SK-N-SH (cell line): ENCODE results near the gene DYNC1H1. TPM values are rescaled to one million over a fixed set of nuclear protein-coding genes. Genes with fewer than 3 reads are reported as not detected.

Experiments used
- CTCF ChIA-PET: fragments of 300-600, 350-600 bp; formaldehyde crosslinking; extraction: SDS; loops from one replicate; lab custom pipeline; 2021; lab: Yijun Ruan, JAX
- POLR2A ChIA-PET: fragments of 350-600 bp; sonication (Branson Sonifier 250); formaldehyde crosslinking; extraction: SDS; loops from one replicate; lab custom pipeline; 2020; ENCODE audit warnings: antibody characterized with exemption, inconsistent platforms; lab: Yijun Ruan, JAX
- DNase-seq: peaks from one replicate; pipeline ENCODE4 v3.0.0; 2012
- H2AFZ ChIP-seq: fragments of 200-600 bp; sonication (generic); 2 replicates; pipeline ENCODE4 v1.8.1; 2016; ENCODE audit warnings: antibody characterized with exemption, mild to moderate bottlenecking, low read depth
- H3F3A ChIP-seq: fragments of 200-600 bp; sonication (generic); replicated peaks from 2 replicates; pipeline ENCODE3; 2016; ENCODE audit warnings: antibody characterized with exemption, mild to moderate bottlenecking; ENCODE audit not compliant: insufficient read depth
- H3K27ac ChIP-seq, 2 experiments: fragments of 200-500 bp in 1 of 2; fragments of 200-600 bp in 1 of 2; sonication (Bioruptor generic) in 1 of 2; sonication (generic), shearing (Covaris generic) in 1 of 2; 2 replicates each; pipeline versions ENCODE4 v1.5.1 to v1.6.1; 2014 to 2016; ENCODE audit warnings: low read depth in 2 of 2, inconsistent platforms in 1 of 2, low read length in 1 of 2, mild to moderate bottlenecking in 1 of 2, mixed read lengths in 1 of 2
- H3K27me3 ChIP-seq: fragments of 200-600 bp; sonication (generic), shearing (Covaris generic); 2 replicates; pipeline ENCODE4 v1.6.1; 2016; ENCODE audit warnings: mixed run types; ENCODE audit not compliant: insufficient read depth
- H3K36me3 ChIP-seq, 2 experiments: fragments of 200-500 bp in 1 of 2; fragments of 200-600 bp in 1 of 2; sonication (Bioruptor generic) in 1 of 2; sonication (generic) in 1 of 2; replicated peaks in 1 of 2; 2 replicates each; pipeline versions ENCODE3 to v1.5.1; 2014 to 2016; ENCODE audit warnings: low read length in 1 of 2, mild to moderate bottlenecking in 1 of 2; ENCODE audit not compliant: insufficient read depth in 2 of 2, control insufficient read depth in 1 of 2
- H3K4me1 ChIP-seq, 2 experiments: fragments of 200-500 bp in 1 of 2; fragments of 200-600 bp in 1 of 2; sonication (Bioruptor generic) in 1 of 2; sonication (generic), shearing (Covaris generic) in 1 of 2; 2 replicates each; pipeline versions ENCODE4 v1.5.1 to v1.6.1; 2014 to 2016; ENCODE audit warnings: low read depth in 1 of 2, low read length in 1 of 2, mixed run types in 1 of 2; ENCODE audit not compliant: insufficient read depth in 2 of 2, control insufficient read depth in 1 of 2
- H3K4me2 ChIP-seq: fragments of 200-600 bp; sonication (generic), shearing (Covaris generic); 2 replicates; pipeline ENCODE4 v1.6.1; 2017; ENCODE audit warnings: mixed run types
- H3K4me3 ChIP-seq, 2 experiments: fragments of 200-500 bp in 1 of 2; fragments of 200-600 bp in 1 of 2; sonication (Bioruptor generic) in 1 of 2; sonication (generic), shearing (Covaris generic) in 1 of 2; 2 replicates each; pipeline versions ENCODE4 v1.5.1 to v1.8.1; 2014 to 2016; ENCODE audit warnings: low read depth in 2 of 2, inconsistent platforms in 1 of 2, low read length in 1 of 2, mild to moderate bottlenecking in 1 of 2, mixed read lengths in 1 of 2, moderate library complexity in 1 of 2
- H3K79me2 ChIP-seq: fragments of 200-600 bp; sonication (generic); 2 replicates; pipeline ENCODE4 v1.8.1; 2017; ENCODE audit warnings: mild to moderate bottlenecking; ENCODE audit not compliant: insufficient read depth
- H3K9ac ChIP-seq: fragments of 200-600 bp; sonication (generic); 2 replicates; pipeline ENCODE4 v1.6.1; 2017; ENCODE audit warnings: mixed run types
- H3K9me2 ChIP-seq: fragments of 200-600 bp; sonication (generic); 2 replicates; pipeline ENCODE4 v1.6.1; 2017; ENCODE audit warnings: mixed run types
- H3K9me3 ChIP-seq: fragments of 200-600 bp; sonication (generic); 2 replicates; pipeline ENCODE4 v1.6.1; 2017; ENCODE audit warnings: mixed run types, mild to moderate bottlenecking, moderate library complexity
- H4K20me1 ChIP-seq: fragments of 200-600 bp; sonication (generic); 2 replicates; pipeline ENCODE4 v1.6.1; 2017; ENCODE audit warnings: mild to moderate bottlenecking, mixed run types; ENCODE audit not compliant: insufficient read depth
- CHD2 ChIP-seq: fragments of 150-350 bp; IDR thresholded peaks from 2 replicates; pipeline ENCODE4 v1.6.1; 2018; ENCODE audit warnings: low read length; ENCODE audit not compliant: partially characterized antibody
- ELF1 ChIP-seq: IDR thresholded peaks from 2 replicates; pipeline ENCODE4 v1.4.0; 2012
- EP300 ChIP-seq, 2 experiments: IDR thresholded peaks; 2 replicates each; pipeline versions ENCODE4 v1.4.0 to v1.6.1; 2012; ENCODE audit warnings: borderline replicate concordance in 1 of 2, low read depth in 1 of 2, low read length in 1 of 2
- FOXJ3 ChIP-seq: sonication (generic); formaldehyde crosslinking; IDR thresholded peaks from 2 replicates; pipeline ENCODE4 v1.5.1; 2020; ENCODE audit warnings: mild to moderate bottlenecking, missing genetic modification reagents
- GABPA ChIP-seq: IDR thresholded peaks from 2 replicates; pipeline ENCODE4 v1.4.0; 2012; ENCODE audit warnings: low read depth, mild to moderate bottlenecking
- GATA2 ChIP-seq: sonication (generic); formaldehyde crosslinking; IDR thresholded peaks from 2 replicates; pipeline ENCODE4 v1.5.0; 2020; ENCODE audit warnings: mild to moderate bottlenecking, missing genetic modification reagents
- IRF3 ChIP-seq: fragments of 150-350 bp; IDR thresholded peaks from 2 replicates; pipeline ENCODE4 v1.6.1; 2016; ENCODE audit warnings: mild to moderate bottlenecking, low read depth, low read length
- JUND ChIP-seq: IDR thresholded peaks from 2 replicates; pipeline ENCODE4 v1.4.0; 2012
- MXI1 ChIP-seq: IDR thresholded peaks from 2 replicates; pipeline ENCODE4 v1.6.1; 2012; ENCODE audit warnings: mild to moderate bottlenecking, low read depth, low read length, improper control_type of control experiment
- POLR2AphosphoS5 ChIP-seq: IDR thresholded peaks from 2 replicates; pipeline ENCODE4 v1.6.1; 2012; ENCODE audit warnings: low read depth, low read length
- RCOR1 ChIP-seq: fragments of 150-350 bp; IDR thresholded peaks from 2 replicates; pipeline ENCODE4 v1.6.1; 2017; ENCODE audit warnings: antibody characterized with exemption, low read length
- SIN3A ChIP-seq: IDR thresholded peaks from 2 replicates; pipeline ENCODE4 v1.6.1; 2012; ENCODE audit warnings: low read depth, mild to moderate bottlenecking, low read length, moderate library complexity, borderline replicate concordance
- SMC3 ChIP-seq: IDR thresholded peaks from 2 replicates; pipeline ENCODE4 v1.6.1; 2012; ENCODE audit warnings: low read depth, low read length, improper control_type of control experiment
- TAF1 ChIP-seq: IDR thresholded peaks from 2 replicates; pipeline ENCODE4 v1.6.1; 2012; ENCODE audit warnings: low read depth, mild to moderate bottlenecking, low read length, moderate library complexity, borderline replicate concordance
- TCF12 ChIP-seq: IDR thresholded peaks from 2 replicates; pipeline ENCODE4 v1.4.0; 2012
- USF2 ChIP-seq: fragments of 150-350 bp; IDR thresholded peaks from 2 replicates; pipeline ENCODE4 v1.6.1; 2017; ENCODE audit warnings: antibody characterized with exemption, low read length, low read depth, borderline replicate concordance
- YY1 ChIP-seq: IDR thresholded peaks from 2 replicates; pipeline ENCODE4 v1.4.0; 2012; ENCODE audit warnings: low read depth, mild to moderate bottlenecking
- WGBS: methylation state at CpG from one replicate; pipeline ENCODE4 v1.1.6; 2017; ENCODE audit warnings: low lambda C conversion rate; 5-methylcytosine and 5-hydroxymethylcytosine counted together
- polyA plus RNA-seq, 3 experiments: library from polyadenylated mRNA; depleted of rRNA; stranded (reverse); fragments of >200 nt; gene quantifications; 2 replicates each; pipeline ENCODE4 v1.2.3, GENCODE V29; 2012
- TF ChIP-seq, protein P1 (sequence below): IDR thresholded peaks from 2 replicates; pipeline ENCODE4 v1.4.0; 2012; ENCODE audit warnings: low read depth
- TF ChIP-seq, protein P2 (sequence below): IDR thresholded peaks from 2 replicates; pipeline ENCODE4 v1.4.0; 2012; ENCODE audit warnings: low read depth, borderline replicate concordance
- TF ChIP-seq, protein P3 (sequence below): IDR thresholded peaks from 2 replicates; pipeline ENCODE4 v1.4.0; 2012; ENCODE audit warnings: low read depth, borderline replicate concordance

Gene DYNC1H1
- polyA plus RNA-seq, 1 of the 3 experiments (the other 2 are of a cell fraction) = 140 TPM

- H3F3A ChIP-seq = no peaks in the 10 kb centered on the region
- no peaks in the 10 kb centered on the region for H3K27me3 ChIP-seq
- no peaks in the 10 kb centered on the region for H4K20me1 ChIP-seq
- CTCF ChIA-PET = interaction anchor here (0.7 to 4.5 kb wide), 6 partner anchors 13 to 241 kb away, joined by 3 to 31 read pairs (median 4); no protein-coding TSS in a partner anchor
- 2% methylated on average over 27 of the region's 53 CpGs for WGBS
- no peaks in the 10 kb centered on the region for H3K9me3 ChIP-seq
- peaks cover 18% of the 10 kb centered on the region for H3K79me2 ChIP-seq
- peak; percentile 97 for DNase-seq
- H3K9ac ChIP-seq = peak overlapping the region; percentile 99
- TF ChIP-seq SMC3 (no peak), JUND (no peak), RCOR1 (peak; percentile 52; the same call in 1 of the 2 replicates), USF2 (peak; percentile 99), CHD2 (peak; percentile 100), EP300 (IDR thresholded peaks at IDR 0.05; ENCODE audit: borderline replicate concordance in 1 of 2, low read depth in 1 of 2, low read length in 1 of 2) (no peak), IRF3 (peak; percentile 77), ELF1 (peak; percentile 35), TAF1 (peak; percentile 89), SIN3A (peak; percentile 100), GABPA (peak; percentile 20; the same call in 1 of the 2 replicates), POLR2AphosphoS5 (peak; percentile 98), YY1 (0 out of 2 replicates have a peak, but pooled peaks have one; percentile 11), GATA2 (no peak), FOXJ3 (CRISPR knock-in tag) (0 out of 2 replicates have a peak, but pooled peaks have one; percentile 9), TCF12 (no peak), MXI1 (peak; percentile 92)
- TF ChIP-seq, protein P1, sequence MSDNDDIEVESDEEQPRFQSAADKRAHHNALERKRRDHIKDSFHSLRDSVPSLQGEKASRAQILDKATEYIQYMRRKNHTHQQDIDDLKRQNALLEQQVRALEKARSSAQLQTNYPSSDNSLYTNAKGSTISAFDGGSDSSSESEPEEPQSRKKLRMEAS = peak; percentile 82; the same call in 1 of the 2 replicates
- TF ChIP-seq, protein P2, sequence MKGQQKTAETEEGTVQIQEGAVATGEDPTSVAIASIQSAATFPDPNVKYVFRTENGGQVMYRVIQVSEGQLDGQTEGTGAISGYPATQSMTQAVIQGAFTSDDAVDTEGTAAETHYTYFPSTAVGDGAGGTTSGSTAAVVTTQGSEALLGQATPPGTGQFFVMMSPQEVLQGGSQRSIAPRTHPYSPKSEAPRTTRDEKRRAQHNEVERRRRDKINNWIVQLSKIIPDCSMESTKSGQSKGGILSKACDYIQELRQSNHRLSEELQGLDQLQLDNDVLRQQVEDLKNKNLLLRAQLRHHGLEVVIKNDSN = peak; percentile 100
- TF ChIP-seq, protein P3, sequence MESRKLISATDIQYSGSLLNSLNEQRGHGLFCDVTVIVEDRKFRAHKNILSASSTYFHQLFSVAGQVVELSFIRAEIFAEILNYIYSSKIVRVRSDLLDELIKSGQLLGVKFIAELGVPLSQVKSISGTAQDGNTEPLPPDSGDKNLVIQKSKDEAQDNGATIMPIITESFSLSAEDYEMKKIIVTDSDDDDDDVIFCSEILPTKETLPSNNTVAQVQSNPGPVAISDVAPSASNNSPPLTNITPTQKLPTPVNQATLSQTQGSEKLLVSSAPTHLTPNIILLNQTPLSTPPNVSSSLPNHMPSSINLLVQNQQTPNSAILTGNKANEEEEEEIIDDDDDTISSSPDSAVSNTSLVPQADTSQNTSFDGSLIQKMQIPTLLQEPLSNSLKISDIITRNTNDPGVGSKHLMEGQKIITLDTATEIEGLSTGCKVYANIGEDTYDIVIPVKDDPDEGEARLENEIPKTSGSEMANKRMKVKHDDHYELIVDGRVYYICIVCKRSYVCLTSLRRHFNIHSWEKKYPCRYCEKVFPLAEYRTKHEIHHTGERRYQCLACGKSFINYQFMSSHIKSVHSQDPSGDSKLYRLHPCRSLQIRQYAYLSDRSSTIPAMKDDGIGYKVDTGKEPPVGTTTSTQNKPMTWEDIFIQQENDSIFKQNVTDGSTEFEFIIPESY = peak; percentile 100
- H3K9me2 ChIP-seq = no peaks in the 10 kb centered on the region
- peak overlapping the region; percentile 83 to 91 for H3K4me3 ChIP-seq
- peak overlapping the region; percentile 99 for H3K4me2 ChIP-seq
- POLR2A ChIA-PET = interaction anchor here (0.7 to 1.7 kb wide), 5 partner anchors 19 to 237 kb away, joined by 3 to 7 read pairs (median 3); no protein-coding TSS in a partner anchor
- H3K36me3 ChIP-seq = no peaks in the 10 kb centered on the region
- peaks cover 0 to 13% of the 10 kb centered on the region in 2 experiments; a peak in 1 of 4 replicates for H3K4me1 ChIP-seq
- peak overlapping the region; percentile 86 to 94 for H3K27ac ChIP-seq
- peak overlapping the region; percentile 85 for H2AFZ ChIP-seq
Observed at GRCh38 chr14:101947904-101948665, 16.3 kb upstream of the DYNC1H1 start.
